IPS-NIHi7 (cell line): ENCODE measurements around the gene EHBP1.

Experiments
- DNase-seq: peaks from one replicate; pipeline ENCODE4 v3.0.0; 2012; ENCODE audit warnings: mixed read lengths; ENCODE audit errors: extremely low spot score

EHBP1 gene

DNA sequence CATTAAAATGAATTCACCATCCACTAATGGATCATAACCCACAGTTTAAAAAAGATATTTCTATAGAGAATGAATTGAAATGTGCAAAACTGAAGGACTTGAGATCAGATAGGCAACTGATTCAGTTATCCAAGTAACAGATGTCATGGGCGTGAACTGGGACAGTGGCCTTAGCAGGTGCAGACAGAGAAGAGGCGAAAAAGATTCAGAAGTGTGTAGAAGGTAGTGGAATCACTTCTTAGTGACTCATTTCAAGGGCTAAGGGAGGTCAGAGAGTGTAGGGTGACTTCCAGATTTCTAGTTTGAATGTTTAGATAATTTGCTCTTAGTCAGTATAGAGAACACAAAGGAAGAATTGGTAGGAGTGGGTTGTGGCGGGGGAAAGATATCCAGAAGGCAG, 79.7 kb downstream of the EHBP1 start:
- DNase-seq, result no peak

GRCh38 chr2:62785810-62786597, 80.5 kb downstream of the EHBP1 start:
- DNase-seq, result no peak

GRCh38 chr2:62787386-62787785, 81.9 kb downstream of the EHBP1 start:
- peak; percentile 18 for DNase-seq

DNA sequence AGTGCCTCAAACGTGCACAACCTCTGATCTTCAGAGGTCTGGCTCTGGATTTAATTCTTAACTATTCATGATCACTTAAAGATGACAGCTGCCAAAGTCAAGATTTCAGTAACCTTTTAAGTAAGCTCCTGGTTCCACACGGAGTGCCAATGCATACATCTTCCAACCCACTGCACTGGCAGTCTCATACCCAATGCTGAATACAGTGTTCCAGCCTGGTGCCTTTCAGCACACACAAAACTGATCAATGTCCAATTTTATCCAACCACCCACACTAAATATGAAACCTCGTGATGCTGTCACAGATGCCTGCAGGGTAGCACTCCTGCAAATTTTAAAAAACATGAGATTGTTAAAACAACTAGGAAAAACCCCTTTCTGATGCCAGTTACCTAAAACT, 84.0 kb downstream of the EHBP1 start:
- DNase-seq, result no peak

- no peak for DNase-seq
Observed at GRCh38 chr2:62789918-62790317, 84.4 kb downstream of the EHBP1 start.

DNA sequence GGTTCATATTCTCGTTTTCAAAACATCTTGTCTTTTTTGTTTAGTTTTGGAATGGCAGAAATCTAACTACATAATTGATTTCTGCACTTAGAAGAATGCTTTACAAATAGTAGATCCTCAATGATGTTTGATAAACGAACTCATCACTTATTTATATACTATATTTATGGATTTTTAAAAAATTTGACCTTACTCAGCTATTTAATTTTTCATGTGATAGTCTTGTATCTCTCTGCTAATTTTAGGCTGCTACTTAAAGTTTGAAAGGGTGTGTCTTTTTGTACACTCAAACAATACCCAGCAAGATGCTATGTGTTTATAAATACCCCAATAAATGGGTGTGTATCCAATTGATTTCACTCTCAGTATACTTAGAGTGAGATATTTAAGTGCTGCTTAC, 86.9 kb downstream of the EHBP1 start:
- no peak for DNase-seq

GRCh38 chr2:62793213-62793612, 87.7 kb downstream of the EHBP1 start:
- DNase-seq, result no peak

- no peak for DNase-seq
Observed at GRCh38 chr2:62794791-62795190, 89.3 kb downstream of the EHBP1 start.

GRCh38 chr2:62795341-62795740, 89.8 kb downstream of the EHBP1 start:
- no peak for DNase-seq

GRCh38 chr2:62797107-62797506, 91.6 kb downstream of the EHBP1 start:
- no peak for DNase-seq

- no peak for DNase-seq
Observed at GRCh38 chr2:62800618-62801017, 95.1 kb downstream of the EHBP1 start.

DNA sequence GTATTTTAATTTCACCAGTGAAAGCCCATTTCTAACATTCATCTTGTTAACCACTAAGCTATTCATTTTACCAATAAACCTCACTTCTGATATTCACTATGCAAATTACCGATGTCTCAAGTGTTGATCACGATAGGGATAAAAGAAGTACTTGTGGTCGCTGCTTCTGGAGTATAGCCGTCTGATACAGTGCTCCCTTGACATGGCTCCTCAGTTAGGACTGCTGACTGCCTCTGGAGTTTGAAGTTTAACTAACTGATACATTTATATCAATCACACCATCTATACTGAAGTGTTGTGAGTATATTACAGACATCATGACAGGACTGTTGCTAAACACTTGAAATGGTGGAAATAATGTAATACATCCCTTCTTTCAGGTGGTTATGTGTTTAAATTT, 95.6 kb downstream of the EHBP1 start:
- no peak for DNase-seq

- DNase-seq, result no peak
Observed at GRCh38 chr2:62801814-62802523, 96.5 kb downstream of the EHBP1 start.

GRCh38 chr2:62803961-62804360, 98.4 kb downstream of the EHBP1 start:
- DNase-seq, result no peak

DNA sequence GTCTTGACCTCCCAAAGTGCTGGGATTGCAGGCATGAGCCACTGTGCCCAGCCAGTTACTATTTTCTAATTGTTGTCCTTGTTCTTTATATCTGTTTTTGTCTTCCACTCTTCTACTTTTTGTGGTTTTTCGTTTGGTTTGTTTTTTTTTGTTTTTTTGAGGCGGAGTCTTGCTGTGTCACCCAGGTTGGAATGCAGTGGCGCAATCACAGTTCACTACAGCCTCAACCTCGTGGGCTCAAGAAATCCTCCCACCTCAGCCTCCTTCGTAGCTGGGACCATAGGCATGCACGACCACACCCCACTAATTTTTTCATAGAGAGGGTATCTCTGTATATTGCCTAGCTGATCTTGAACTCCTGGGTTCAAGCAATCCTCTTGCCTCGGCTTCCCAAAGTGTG, 100.7 kb downstream of the EHBP1 start:
- no peak for DNase-seq

DNA sequence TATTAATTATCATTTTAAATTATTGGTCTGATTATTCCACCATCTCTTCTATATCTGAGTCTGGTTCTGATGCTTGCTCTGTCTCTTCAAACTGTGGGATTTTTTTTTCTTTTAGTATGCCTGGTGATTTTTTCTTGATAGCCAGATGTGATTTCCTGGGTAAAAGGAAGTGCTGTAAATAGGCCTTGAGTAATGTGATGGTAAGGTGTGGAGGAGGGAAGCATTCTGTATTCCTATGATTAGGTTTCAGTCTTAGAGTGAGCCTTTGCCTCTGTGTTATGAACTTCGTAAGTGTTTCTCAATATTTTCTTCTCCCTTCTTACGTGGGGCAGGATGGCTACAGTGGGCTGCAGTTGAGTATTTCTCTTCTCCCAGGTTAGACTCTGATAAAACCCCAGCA, 103.0 kb downstream of the EHBP1 start:
- no peak for DNase-seq

GRCh38 chr2:62811086-62811485, 105.6 kb downstream of the EHBP1 start:
- no peak for DNase-seq

GRCh38 chr2:62811972-62812371, 106.5 kb downstream of the EHBP1 start:
- DNase-seq, result no peak

- DNase-seq, result no peak
Observed at GRCh38 chr2:62812921-62813825, 107.7 kb downstream of the EHBP1 start.

DNA sequence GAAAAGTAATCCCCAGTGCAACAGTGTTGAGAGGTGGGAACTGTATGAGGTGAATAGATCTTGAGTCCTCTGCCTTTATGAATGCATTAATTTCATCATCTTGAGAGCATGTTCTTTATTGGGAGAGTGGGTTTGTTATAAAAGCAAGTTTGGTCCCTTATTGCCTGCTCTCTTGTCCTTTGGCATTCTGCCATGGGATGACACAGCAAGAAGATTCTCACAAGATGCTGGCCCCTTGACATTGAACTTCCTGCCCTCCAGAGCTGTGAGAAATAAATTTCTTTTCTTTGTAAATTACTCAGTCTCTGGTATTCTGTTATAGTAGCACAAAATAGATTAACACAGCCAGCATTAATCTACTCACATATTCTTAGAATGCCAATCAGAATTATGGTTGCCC, 108.6 kb downstream of the EHBP1 start:
- DNase-seq, result no peak

DNA sequence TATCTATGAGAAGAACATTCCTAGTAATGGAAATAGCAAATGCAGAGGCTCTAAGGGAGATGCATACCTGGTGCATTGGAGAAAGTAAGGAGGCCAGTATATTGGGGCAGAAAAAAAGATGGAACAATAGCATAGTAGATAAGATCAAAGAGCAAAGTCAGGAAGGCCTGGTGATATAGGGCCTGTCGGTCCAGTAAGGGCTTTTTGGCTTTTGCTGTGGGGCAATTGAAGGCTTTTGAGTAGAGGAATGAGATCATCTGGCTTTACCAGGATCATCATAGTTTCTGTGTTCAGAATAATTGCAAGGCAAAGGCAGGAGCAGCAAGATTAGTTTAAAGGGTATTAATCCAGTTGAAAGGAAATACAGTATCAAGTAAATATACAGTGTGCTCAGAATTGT, 111.8 kb downstream of the EHBP1 start:
- no peak for DNase-seq

- DNase-seq, result no peak
Observed at GRCh38 chr2:62817995-62818713, 112.6 kb downstream of the EHBP1 start.
